Mammary epithelial cell (primary cell): ENCODE measurements around the gene STRADA.

ENCODE experiments used
- CTCF ChIP-seq, 2 donors: IDR thresholded peaks in 1 of 2; conservative IDR thresholded peaks in 1 of 2; 2 replicates each; pipeline ENCODE4 v1.5.1; 2011 to 2012; ENCODE audit warnings: inconsistent platforms in 2 of 2, low read length in 2 of 2, mild to moderate bottlenecking in 2 of 2, control low read depth in 1 of 2, low read depth in 1 of 2; ENCODE audit not compliant: insufficient read depth in 1 of 2; ENCODE audit errors: extremely low read depth in 1 of 2
- EZH2 ChIP-seq: IDR thresholded peaks from 2 replicates; pipeline ENCODE4 v1.6.1; 2012; ENCODE audit warnings: low read length, inconsistent platforms, borderline replicate concordance

GRCh38 chr17:63679214-63679613, 62.4 kb downstream of the STRADA start:
- TF ChIP-seq CTCF (conservative IDR thresholded peaks at IDR 0.05 in 1 of 2, IDR thresholded peaks at IDR 0.05 in 1 of 2; ENCODE audit: extremely low read depth in 1 of 2, insufficient read depth in 1 of 2, low read depth in 1 of 2, low read length in 2 of 2) (peak in 1 of 2 donors; percentile 22), EZH2 (no peak)
